ENCODE measurements around the gene ST3GAL2. TPM values are rescaled to one million over a fixed set of nuclear protein-coding genes. Genes with fewer than 3 reads are reported as not detected.
A peak's percentile ranks its signal among the peaks of the same experiment; 100 is the strongest.

The ST3GAL2 gene
- total RNA-seq, 3 donors from 2014 or later: 15.0 to 18.1 (median 15.6) TPM

- Mint-ChIP-seq H3K9me3 (no peaks in the 10 kb centered on the region), H3K36me3 (ENCODE audit: insufficient read depth) (peaks cover 3% of the 10 kb centered on the region), H3K4me1 (ENCODE audit: low read depth) (peaks cover 43% of the 10 kb centered on the region), H3K27me3 (ENCODE audit: low read depth) (no peaks in the 10 kb centered on the region), H3K4me3 (peak overlapping the region; percentile 97)
- ATAC-seq: no peak
- DNase-seq: no peak
Measured at GRCh38 chr16:70437017-70437581, 1.8 kb downstream of the ST3GAL2 start.

DNA sequence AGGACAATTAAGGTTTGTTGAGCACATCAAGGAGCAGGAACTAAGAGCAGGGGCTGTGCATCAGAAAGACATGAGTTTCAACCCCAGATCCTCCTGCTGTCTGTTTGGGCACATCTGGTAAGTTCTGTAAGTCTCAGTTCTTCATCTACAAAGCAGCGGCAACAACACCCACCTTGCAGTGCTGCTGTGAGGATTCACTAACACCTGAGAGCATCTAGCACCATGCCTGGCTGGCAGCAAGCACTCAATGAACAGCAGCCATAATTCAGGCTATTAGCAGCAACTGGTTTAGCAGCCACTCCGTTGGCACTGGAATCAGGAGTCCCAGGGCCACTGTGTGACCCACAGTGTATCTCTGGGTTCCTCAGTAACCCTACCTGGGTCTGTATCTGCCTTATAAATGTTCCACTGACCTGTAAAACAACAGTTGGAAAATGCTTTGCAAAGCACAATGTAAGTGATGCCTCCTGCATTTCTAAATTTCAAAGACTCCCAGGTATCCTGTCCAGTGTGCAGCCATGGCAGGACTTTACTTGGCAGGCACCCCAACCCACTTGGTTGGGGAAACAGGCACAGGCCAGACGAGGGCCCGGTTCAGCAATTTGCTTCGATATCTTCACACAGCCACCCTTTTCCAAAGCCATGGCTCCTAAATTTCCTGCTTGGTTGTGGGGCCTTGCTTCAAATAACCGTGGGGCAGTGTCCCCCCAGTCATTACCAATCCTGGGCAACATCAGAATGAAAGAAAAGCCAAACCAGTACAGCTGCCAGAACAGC is 4.2 kb downstream of the ST3GAL2 start:
- no peaks in the 10 kb centered on the region for H3K27me3 Mint-ChIP-seq (ENCODE audit: low read depth)
- DNase-seq (no peak), ATAC-seq (no peak)
- no peaks in the 10 kb centered on the region for H3K9me3 Mint-ChIP-seq
- no peak overlapping the region for H3K4me3 Mint-ChIP-seq
- peaks cover 3% of the 10 kb centered on the region for H3K36me3 Mint-ChIP-seq (ENCODE audit: insufficient read depth)
- peaks cover 60% of the 10 kb centered on the region for H3K4me1 Mint-ChIP-seq (ENCODE audit: low read depth)

- Mint-ChIP-seq H3K36me3 (ENCODE audit: insufficient read depth) (peaks cover 3% of the 10 kb centered on the region), H3K9me3 (no peaks in the 10 kb centered on the region), H3K4me3 (no peak overlapping the region), H3K4me1 (ENCODE audit: low read depth) (peaks cover 63% of the 10 kb centered on the region), H3K27me3 (ENCODE audit: low read depth) (no peaks in the 10 kb centered on the region)
- DNase-seq: no peak
- no peak for ATAC-seq
Measured at GRCh38 chr16:70433458-70434103, 5.3 kb downstream of the ST3GAL2 start.

DNA sequence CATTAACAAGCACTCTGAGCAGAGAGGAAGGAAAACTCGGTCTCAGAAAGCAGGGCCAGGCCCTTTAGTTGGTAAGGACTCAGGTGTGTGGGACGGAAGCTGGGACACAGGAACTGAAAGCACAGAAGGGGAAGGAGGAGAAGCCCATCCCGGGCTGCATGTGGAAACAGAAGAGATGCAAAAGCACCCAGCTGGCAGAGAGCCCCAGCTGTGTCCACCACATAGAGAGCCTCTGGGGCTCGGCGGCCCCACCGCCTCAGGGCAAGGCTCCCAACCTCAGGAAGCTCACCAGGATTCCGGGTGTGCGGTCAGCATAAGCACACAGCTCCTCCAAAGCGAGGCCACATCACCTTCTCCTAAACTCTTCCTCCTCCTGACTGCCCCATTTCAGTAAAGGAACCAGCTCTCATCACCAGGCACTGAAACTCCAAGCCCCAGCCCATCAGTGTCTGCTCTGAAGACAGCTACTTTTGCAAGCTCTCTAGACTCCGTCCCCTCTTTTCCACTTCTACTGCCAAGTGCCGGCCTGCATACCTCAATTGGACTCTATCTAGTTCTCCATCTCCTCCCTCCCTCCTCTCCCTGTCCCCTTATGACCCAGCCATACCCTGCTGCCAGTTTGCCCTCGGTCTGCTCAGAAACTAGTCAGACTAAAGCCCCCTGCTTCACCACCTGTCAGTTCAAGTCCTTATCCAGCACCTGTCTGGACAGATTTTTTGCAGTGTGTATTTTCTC is 6.0 kb downstream of the ST3GAL2 start:
- H3K27me3 Mint-ChIP-seq (ENCODE audit: low read depth): no peaks in the 10 kb centered on the region
- DNase-seq: no peak
- ATAC-seq: no peak
- peaks cover 64% of the 10 kb centered on the region for H3K4me1 Mint-ChIP-seq (ENCODE audit: low read depth)
- H3K36me3 Mint-ChIP-seq (ENCODE audit: insufficient read depth): peaks cover 3% of the 10 kb centered on the region
- H3K9me3 Mint-ChIP-seq: no peaks in the 10 kb centered on the region
- no peak overlapping the region for H3K4me3 Mint-ChIP-seq

GRCh38 chr16:70432356-70432722 is 6.6 kb downstream of the ST3GAL2 start:
- Mint-ChIP-seq H3K27me3 (ENCODE audit: low read depth) (no peaks in the 10 kb centered on the region), H3K4me3 (no peak overlapping the region), H3K4me1 (ENCODE audit: low read depth) (peaks cover 63% of the 10 kb centered on the region), H3K9me3 (no peaks in the 10 kb centered on the region), H3K36me3 (ENCODE audit: insufficient read depth) (peaks cover 5% of the 10 kb centered on the region)
- ATAC-seq (no peak), DNase-seq (no peak)

- DNase-seq (peak; percentile 67), ATAC-seq (peak; percentile 64 to 65)
- Mint-ChIP-seq H3K36me3 (ENCODE audit: insufficient read depth) (peaks cover 5% of the 10 kb centered on the region), H3K4me1 (ENCODE audit: low read depth) (peaks cover 55% of the 10 kb centered on the region), H3K27me3 (ENCODE audit: low read depth) (no peaks in the 10 kb centered on the region), H3K9me3 (no peaks in the 10 kb centered on the region), H3K4me3 (peak overlapping the region; percentile 52)
Measured at GRCh38 chr16:70430667-70431536, 8.0 kb downstream of the ST3GAL2 start.

DNA sequence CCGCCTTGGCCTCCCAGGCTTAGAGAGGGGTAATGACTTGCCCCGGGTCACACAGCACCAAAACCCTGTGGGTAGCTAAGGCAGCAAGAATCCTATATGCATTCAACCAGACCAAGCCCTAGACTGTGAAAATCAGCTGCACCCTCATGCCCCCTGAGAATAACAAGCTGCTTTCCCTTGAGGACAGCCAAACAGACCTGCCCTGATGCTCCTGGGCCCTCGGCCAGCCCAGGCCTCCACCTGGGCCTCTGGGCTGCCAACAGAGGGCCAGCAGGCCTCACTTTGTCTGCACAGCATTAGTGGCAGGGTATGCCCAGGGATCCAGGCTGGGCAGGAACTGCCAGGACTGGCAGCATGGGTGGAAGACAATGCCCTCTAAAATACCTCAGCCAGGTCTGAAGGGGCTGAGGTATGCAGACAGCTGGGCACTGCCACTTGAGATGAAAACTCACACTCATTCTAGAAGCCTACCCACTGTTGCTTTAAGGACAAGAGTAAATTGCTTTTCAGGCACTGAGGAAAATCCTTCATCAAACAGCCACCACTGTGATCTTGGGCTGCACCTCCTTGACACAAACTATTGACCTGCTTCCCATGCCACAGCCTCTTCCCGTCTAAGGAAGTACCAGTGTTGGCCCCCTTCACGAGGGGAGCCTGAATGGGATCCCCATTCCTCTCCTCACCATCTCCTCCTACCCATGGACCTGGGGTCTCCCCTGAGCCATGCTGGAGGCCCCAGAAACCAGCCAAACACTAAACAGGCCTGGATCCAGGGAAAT is 8.8 kb downstream of the ST3GAL2 start:
- Mint-ChIP-seq H3K9me3 (no peaks in the 10 kb centered on the region), H3K4me3 (peak overlapping the region; percentile 52), H3K4me1 (ENCODE audit: low read depth) (peaks cover 55% of the 10 kb centered on the region), H3K36me3 (ENCODE audit: insufficient read depth) (peaks cover 5% of the 10 kb centered on the region), H3K27me3 (ENCODE audit: low read depth) (no peaks in the 10 kb centered on the region)
- DNase-seq (no peak), ATAC-seq (no peak)

- DNase-seq: peak; percentile 20
- no peak overlapping the region for H3K4me3 Mint-ChIP-seq
- ATAC-seq: peak; percentile 5 to 54
- H3K27me3 Mint-ChIP-seq (ENCODE audit: low read depth): no peaks in the 10 kb centered on the region
- H3K4me1 Mint-ChIP-seq (ENCODE audit: low read depth): peaks cover 47% of the 10 kb centered on the region
- H3K36me3 Mint-ChIP-seq (ENCODE audit: insufficient read depth): peaks cover 2% of the 10 kb centered on the region
- no peaks in the 10 kb centered on the region for H3K9me3 Mint-ChIP-seq
Measured at GRCh38 chr16:70428178-70428998, 10.5 kb downstream of the ST3GAL2 start.

DNA sequence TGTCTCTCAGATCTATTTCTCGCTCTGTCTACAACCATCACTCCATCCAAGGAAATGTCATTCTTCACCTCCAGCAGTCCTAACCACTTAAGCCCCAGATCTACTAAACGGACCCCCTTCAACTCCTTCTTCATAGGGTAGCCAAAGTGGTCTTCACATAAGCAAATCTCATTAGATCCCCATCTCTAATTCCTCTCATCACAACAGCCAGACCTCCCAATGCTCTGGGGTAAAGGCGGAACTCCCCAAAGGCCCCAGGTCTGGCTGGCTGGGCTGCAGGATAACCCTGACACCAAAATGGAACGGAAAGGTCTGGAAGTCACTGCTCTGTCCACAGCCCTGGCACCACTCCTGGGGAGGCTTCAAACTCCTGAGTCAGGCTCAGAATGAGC is 11.1 kb downstream of the ST3GAL2 start:
- peak in 1 of 2 donors; percentile 38 for ATAC-seq
- Mint-ChIP-seq H3K9me3 (no peaks in the 10 kb centered on the region), H3K4me3 (peak overlapping the region; percentile 0), H3K4me1 (ENCODE audit: low read depth) (peaks cover 46% of the 10 kb centered on the region), H3K27me3 (ENCODE audit: low read depth) (no peaks in the 10 kb centered on the region), H3K36me3 (ENCODE audit: insufficient read depth) (peaks cover 2% of the 10 kb centered on the region)
- no peak for DNase-seq

DNA sequence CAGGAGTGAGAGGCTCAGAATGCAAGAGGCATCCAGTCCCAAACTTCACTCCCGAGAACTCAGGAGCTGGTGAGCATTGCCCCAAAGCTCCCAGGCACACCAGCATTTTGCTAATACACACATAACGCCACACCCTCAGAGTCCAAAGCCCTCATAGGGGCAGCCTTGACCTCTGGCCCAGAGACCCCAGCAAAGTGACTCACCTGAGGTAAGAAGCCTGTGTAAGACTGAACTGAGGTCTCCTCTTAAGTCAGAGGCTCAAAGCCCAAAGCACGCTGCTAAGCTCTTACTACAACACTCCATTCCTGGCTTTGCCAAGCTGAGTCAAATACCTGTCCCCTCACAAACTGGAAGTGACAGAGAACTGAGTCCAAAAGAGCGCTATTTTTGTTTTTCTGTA is 16.4 kb downstream of the ST3GAL2 start:
- Mint-ChIP-seq H3K4me1 (ENCODE audit: low read depth) (peaks cover 39% of the 10 kb centered on the region), H3K27me3 (ENCODE audit: low read depth) (no peaks in the 10 kb centered on the region), H3K4me3 (no peak overlapping the region), H3K36me3 (ENCODE audit: insufficient read depth) (peaks cover 2% of the 10 kb centered on the region), H3K9me3 (no peaks in the 10 kb centered on the region)
- ATAC-seq (no peak), DNase-seq (no peak)

- no peaks in the 10 kb centered on the region for H3K9me3 Mint-ChIP-seq
- no peak overlapping the region for H3K4me3 Mint-ChIP-seq
- H3K27me3 Mint-ChIP-seq (ENCODE audit: low read depth): no peaks in the 10 kb centered on the region
- peaks cover 2% of the 10 kb centered on the region for H3K36me3 Mint-ChIP-seq (ENCODE audit: insufficient read depth)
- ATAC-seq (no peak), DNase-seq (no peak)
- peaks cover 38% of the 10 kb centered on the region for H3K4me1 Mint-ChIP-seq (ENCODE audit: low read depth)
Measured at GRCh38 chr16:70421473-70422311, 17.2 kb downstream of the ST3GAL2 start.

- Mint-ChIP-seq H3K9me3 (no peaks in the 10 kb centered on the region), H3K4me1 (ENCODE audit: low read depth) (peaks cover 39% of the 10 kb centered on the region), H3K27me3 (ENCODE audit: low read depth) (no peaks in the 10 kb centered on the region), H3K36me3 (ENCODE audit: insufficient read depth) (peaks cover 2% of the 10 kb centered on the region), H3K4me3 (no peak overlapping the region)
- DNase-seq (no peak), ATAC-seq (no peak)
Measured at GRCh38 chr16:70421014-70421413, 17.9 kb downstream of the ST3GAL2 start.

Data from activated T-cell treated with anti-CD3 and anti-CD28 coated beads, Interleukin-2, amount 50 U/mL, for 4 hours (primary cell).